ENCODE results near the gene LTB. TPM values are rescaled to one million over a fixed set of nuclear protein-coding genes. Genes with fewer than 3 reads are reported as not detected.

The LTB gene
- total RNA-seq, 4 donors from 2014 or later: 0.57 to 1.5 TPM; not detected in 2

- H3K27ac ChIP-seq (replicated peaks in 1 of 4): peak overlapping the region; percentile 86 to 98 (median 90)
- peaks cover 27 to 43% (median 41%) of the 10 kb centered on the region in 4 donors for H3K36me3 ChIP-seq
- WGBS: 0% methylated on average over 21 of the region's 21 CpGs
- no peak for DNase-seq (ENCODE audit: extremely low spot score)
- TF ChIP-seq POLR2A (IDR thresholded peaks at IDR 0.05; ENCODE audit: low read depth) (no peak), CTCF (IDR thresholded peaks at IDR 0.05) (no peak), EP300 (IDR thresholded peaks at IDR 0.05) (no peak), POLR2AphosphoS5 (IDR thresholded peaks at IDR 0.05) (no peak)
- H3K27me3 ChIP-seq: no peaks in the 10 kb centered on the region
- no peaks in the 10 kb centered on the region for H3K9me3 ChIP-seq
- H3K4me3 ChIP-seq: peak overlapping the region; percentile 63 to 82 (median 72)
- intact Hi-C loops (cut with DNase I): loop anchor here (5.0 kb wide), 1 partner anchor 44 kb away; the partner anchor contains the start of gene MICB
- H3K4me1 ChIP-seq: peaks cover 37 to 63% (median 56%) of the 10 kb centered on the region in 4 donors
These were observed 41.1 kb downstream of the LTB start for GRCh38 chr6:31541059-31541657.

GRCh38 chr6:31540640-31541039 lies 41.6 kb downstream of the LTB start:
- no peak for TF ChIP-seq POLR2AphosphoS5 (IDR thresholded peaks at IDR 0.05)
- TF ChIP-seq EP300 (IDR thresholded peaks at IDR 0.05): no peak
- TF ChIP-seq CTCF (IDR thresholded peaks at IDR 0.05): no peak
- no peak for TF ChIP-seq POLR2A (IDR thresholded peaks at IDR 0.05; ENCODE audit: low read depth)
- peak overlapping the region; percentile 63 to 82 (median 72) for H3K4me3 ChIP-seq
- peaks cover 33 to 48% (median 46%) of the 10 kb centered on the region in 4 donors for H3K36me3 ChIP-seq
- no peak for DNase-seq (ENCODE audit: extremely low spot score)
- no peaks in the 10 kb centered on the region for H3K27me3 ChIP-seq
- H3K4me1 ChIP-seq: peaks cover 37 to 61% (median 55%) of the 10 kb centered on the region in 4 donors
- intact Hi-C loops (cut with DNase I): loop anchor here (5.0 kb wide), 1 partner anchor 43 kb away; the partner anchor contains the start of gene MICB
- H3K27ac ChIP-seq (replicated peaks in 1 of 4): peak overlapping the region; percentile 86 to 98 (median 90)
- H3K9me3 ChIP-seq: no peaks in the 10 kb centered on the region
- 9% methylated on average over 4 of the region's 4 CpGs for WGBS

- DNase-seq (ENCODE audit: extremely low spot score): no peak
- Histone ChIP-seq H3K4me1 (peaks cover 37 to 60% (median 55%) of the 10 kb centered on the region in 4 donors), H3K36me3 (peaks cover 50 to 65% (median 63%) of the 10 kb centered on the region in 4 donors), H3K4me3 (peak overlapping the region in 1 of 4 donors; percentile 71), H3K9me3 (no peaks in the 10 kb centered on the region), H3K27ac (replicated peaks in 1 of 4) (peak overlapping the region in 2 of 4 donors; percentile 91 to 98), H3K27me3 (no peaks in the 10 kb centered on the region)
- WGBS: 54% methylated on average over 6 of the region's 6 CpGs
- intact Hi-C loops (cut with DNase I): no loop called here
- no peak for TF ChIP-seq POLR2AphosphoS5 (IDR thresholded peaks at IDR 0.05)
- TF ChIP-seq POLR2A (IDR thresholded peaks at IDR 0.05; ENCODE audit: low read depth): no peak
- no peak for TF ChIP-seq EP300 (IDR thresholded peaks at IDR 0.05)
- TF ChIP-seq CTCF (IDR thresholded peaks at IDR 0.05): no peak
These were observed 43.3 kb downstream of the LTB start for GRCh38 chr6:31538805-31539400.

- no peaks in the 10 kb centered on the region for H3K9me3 ChIP-seq
- intact Hi-C loops (cut with DNase I): no loop called here
- 66% methylated on average over 2 of the region's 2 CpGs for WGBS
- no peak for TF ChIP-seq CTCF (IDR thresholded peaks at IDR 0.05)
- TF ChIP-seq POLR2A (IDR thresholded peaks at IDR 0.05; ENCODE audit: low read depth): no peak
- TF ChIP-seq POLR2AphosphoS5 (IDR thresholded peaks at IDR 0.05): no peak
- no peak for TF ChIP-seq EP300 (IDR thresholded peaks at IDR 0.05)
- no peak overlapping the region for H3K27ac ChIP-seq (replicated peaks in 1 of 4)
- peaks cover 27 to 48% (median 42%) of the 10 kb centered on the region in 4 donors for H3K4me1 ChIP-seq
- H3K27me3 ChIP-seq: no peaks in the 10 kb centered on the region
- H3K36me3 ChIP-seq: peaks cover 74 to 97% (median 95%) of the 10 kb centered on the region in 4 donors
- DNase-seq (ENCODE audit: extremely low spot score): no peak
- no peak overlapping the region for H3K4me3 ChIP-seq
These were observed 46.5 kb downstream of the LTB start for GRCh38 chr6:31535538-31536324.

Measured in esophagus muscularis mucosa (tissue), 4 donors.